ENCODE measurements around the gene BMP10. TPM values are rescaled to one million over a fixed set of nuclear protein-coding genes. Genes with fewer than 3 reads are reported as not detected.

BMP10 gene
- total and polyA plus RNA-seq, 2 of the 8 experiments (the other 6 are each of a cell fraction or from before 2014, with no cell fraction given), result not detected

GRCh38 chr2:68846091-68846490 lies 25.1 kb downstream of the BMP10 start (continued):
- TF ChIP-seq TCF12 (IDR thresholded peaks at IDR 0.05; ENCODE audit: low read depth, low read length), result no peak
- no peak for TF ChIP-seq YY1 (IDR thresholded peaks at IDR 0.05; ENCODE audit: low read depth, low read length)
- TF ChIP-seq POU5F1 (IDR thresholded peaks at IDR 0.05; ENCODE audit: low read depth, low read length), result no peak
- TF ChIP-seq, protein P1, sequence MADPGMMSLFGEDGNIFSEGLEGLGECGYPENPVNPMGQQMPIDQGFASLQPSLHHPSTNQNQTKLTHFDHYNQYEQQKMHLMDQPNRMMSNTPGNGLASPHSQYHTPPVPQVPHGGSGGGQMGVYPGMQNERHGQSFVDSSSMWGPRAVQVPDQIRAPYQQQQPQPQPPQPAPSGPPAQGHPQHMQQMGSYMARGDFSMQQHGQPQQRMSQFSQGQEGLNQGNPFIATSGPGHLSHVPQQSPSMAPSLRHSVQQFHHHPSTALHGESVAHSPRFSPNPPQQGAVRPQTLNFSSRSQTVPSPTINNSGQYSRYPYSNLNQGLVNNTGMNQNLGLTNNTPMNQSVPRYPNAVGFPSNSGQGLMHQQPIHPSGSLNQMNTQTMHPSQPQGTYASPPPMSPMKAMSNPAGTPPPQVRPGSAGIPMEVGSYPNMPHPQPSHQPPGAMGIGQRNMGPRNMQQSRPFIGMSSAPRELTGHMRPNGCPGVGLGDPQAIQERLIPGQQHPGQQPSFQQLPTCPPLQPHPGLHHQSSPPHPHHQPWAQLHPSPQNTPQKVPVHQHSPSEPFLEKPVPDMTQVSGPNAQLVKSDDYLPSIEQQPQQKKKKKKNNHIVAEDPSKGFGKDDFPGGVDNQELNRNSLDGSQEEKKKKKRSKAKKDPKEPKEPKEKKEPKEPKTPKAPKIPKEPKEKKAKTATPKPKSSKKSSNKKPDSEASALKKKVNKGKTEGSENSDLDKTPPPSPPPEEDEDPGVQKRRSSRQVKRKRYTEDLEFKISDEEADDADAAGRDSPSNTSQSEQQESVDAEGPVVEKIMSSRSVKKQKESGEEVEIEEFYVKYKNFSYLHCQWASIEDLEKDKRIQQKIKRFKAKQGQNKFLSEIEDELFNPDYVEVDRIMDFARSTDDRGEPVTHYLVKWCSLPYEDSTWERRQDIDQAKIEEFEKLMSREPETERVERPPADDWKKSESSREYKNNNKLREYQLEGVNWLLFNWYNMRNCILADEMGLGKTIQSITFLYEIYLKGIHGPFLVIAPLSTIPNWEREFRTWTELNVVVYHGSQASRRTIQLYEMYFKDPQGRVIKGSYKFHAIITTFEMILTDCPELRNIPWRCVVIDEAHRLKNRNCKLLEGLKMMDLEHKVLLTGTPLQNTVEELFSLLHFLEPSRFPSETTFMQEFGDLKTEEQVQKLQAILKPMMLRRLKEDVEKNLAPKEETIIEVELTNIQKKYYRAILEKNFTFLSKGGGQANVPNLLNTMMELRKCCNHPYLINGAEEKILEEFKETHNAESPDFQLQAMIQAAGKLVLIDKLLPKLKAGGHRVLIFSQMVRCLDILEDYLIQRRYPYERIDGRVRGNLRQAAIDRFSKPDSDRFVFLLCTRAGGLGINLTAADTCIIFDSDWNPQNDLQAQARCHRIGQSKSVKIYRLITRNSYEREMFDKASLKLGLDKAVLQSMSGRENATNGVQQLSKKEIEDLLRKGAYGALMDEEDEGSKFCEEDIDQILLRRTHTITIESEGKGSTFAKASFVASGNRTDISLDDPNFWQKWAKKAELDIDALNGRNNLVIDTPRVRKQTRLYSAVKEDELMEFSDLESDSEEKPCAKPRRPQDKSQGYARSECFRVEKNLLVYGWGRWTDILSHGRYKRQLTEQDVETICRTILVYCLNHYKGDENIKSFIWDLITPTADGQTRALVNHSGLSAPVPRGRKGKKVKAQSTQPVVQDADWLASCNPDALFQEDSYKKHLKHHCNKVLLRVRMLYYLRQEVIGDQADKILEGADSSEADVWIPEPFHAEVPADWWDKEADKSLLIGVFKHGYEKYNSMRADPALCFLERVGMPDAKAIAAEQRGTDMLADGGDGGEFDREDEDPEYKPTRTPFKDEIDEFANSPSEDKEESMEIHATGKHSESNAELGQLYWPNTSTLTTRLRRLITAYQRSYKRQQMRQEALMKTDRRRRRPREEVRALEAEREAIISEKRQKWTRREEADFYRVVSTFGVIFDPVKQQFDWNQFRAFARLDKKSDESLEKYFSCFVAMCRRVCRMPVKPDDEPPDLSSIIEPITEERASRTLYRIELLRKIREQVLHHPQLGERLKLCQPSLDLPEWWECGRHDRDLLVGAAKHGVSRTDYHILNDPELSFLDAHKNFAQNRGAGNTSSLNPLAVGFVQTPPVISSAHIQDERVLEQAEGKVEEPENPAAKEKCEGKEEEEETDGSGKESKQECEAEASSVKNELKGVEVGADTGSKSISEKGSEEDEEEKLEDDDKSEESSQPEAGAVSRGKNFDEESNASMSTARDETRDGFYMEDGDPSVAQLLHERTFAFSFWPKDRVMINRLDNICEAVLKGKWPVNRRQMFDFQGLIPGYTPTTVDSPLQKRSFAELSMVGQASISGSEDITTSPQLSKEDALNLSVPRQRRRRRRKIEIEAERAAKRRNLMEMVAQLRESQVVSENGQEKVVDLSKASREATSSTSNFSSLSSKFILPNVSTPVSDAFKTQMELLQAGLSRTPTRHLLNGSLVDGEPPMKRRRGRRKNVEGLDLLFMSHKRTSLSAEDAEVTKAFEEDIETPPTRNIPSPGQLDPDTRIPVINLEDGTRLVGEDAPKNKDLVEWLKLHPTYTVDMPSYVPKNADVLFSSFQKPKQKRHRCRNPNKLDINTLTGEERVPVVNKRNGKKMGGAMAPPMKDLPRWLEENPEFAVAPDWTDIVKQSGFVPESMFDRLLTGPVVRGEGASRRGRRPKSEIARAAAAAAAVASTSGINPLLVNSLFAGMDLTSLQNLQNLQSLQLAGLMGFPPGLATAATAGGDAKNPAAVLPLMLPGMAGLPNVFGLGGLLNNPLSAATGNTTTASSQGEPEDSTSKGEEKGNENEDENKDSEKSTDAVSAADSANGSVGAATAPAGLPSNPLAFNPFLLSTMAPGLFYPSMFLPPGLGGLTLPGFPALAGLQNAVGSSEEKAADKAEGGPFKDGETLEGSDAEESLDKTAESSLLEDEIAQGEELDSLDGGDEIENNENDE (IDR thresholded peaks at IDR 0.05; ENCODE audit: insufficient replicate concordance, low read length), result no peak
